ENCODE data around the gene SEC24B. TPM values are rescaled to one million over a fixed set of nuclear protein-coding genes. Genes with fewer than 3 reads are reported as not detected.

Gene SEC24B
- total RNA-seq, 1 donor from 2014 or later: 34.6 TPM

DNA sequence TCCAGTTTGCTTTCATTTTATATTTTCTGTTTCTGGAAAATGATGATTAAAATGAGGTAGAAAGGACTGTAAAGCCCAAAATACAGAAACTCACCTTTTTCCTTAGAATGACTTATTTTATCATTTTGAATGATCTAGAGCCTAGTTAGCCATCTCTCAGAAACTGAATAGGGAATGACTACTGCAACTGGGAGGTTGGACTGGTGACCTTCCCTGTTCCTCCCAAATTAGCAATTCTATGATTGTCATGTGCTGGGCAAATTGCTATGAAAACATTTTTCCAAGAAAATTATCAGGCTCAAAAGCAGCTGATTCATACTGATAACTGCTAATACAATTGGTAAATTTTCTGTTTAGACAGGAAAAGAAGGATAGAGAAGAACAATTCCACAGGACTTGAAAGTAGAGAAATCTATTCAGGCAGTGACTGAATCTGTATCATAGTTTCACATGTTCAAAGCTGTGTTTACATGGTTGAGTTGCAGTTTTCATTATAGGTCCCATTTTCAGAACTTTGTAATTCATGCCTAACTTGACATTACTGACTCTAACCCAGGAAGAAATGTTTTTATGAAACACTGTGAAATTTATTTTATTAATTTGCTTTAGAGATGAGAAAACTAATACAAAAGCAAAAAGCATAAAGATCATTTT lies 43.4 kb upstream of the SEC24B start:
- H3K27ac Mint-ChIP-seq (ENCODE audit: unreplicated experiment): no peak overlapping the region
- no peaks in the 10 kb centered on the region for H3K9me3 Mint-ChIP-seq (ENCODE audit: unreplicated experiment)
- H3K4me1 Mint-ChIP-seq (ENCODE audit: unreplicated experiment): peaks cover 5% of the 10 kb centered on the region
- H3K4me3 Mint-ChIP-seq (ENCODE audit: unreplicated experiment): no peak overlapping the region
- no peaks in the 10 kb centered on the region for H3K27me3 Mint-ChIP-seq (ENCODE audit: unreplicated experiment)
- H3K36me3 Mint-ChIP-seq (ENCODE audit: unreplicated experiment): no peaks in the 10 kb centered on the region
- TF ChIP-seq, protein P1, sequence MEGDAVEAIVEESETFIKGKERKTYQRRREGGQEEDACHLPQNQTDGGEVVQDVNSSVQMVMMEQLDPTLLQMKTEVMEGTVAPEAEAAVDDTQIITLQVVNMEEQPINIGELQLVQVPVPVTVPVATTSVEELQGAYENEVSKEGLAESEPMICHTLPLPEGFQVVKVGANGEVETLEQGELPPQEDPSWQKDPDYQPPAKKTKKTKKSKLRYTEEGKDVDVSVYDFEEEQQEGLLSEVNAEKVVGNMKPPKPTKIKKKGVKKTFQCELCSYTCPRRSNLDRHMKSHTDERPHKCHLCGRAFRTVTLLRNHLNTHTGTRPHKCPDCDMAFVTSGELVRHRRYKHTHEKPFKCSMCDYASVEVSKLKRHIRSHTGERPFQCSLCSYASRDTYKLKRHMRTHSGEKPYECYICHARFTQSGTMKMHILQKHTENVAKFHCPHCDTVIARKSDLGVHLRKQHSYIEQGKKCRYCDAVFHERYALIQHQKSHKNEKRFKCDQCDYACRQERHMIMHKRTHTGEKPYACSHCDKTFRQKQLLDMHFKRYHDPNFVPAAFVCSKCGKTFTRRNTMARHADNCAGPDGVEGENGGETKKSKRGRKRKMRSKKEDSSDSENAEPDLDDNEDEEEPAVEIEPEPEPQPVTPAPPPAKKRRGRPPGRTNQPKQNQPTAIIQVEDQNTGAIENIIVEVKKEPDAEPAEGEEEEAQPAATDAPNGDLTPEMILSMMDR (IDR thresholded peaks at IDR 0.05): no peak
- DNase-seq (ENCODE audit: extremely low spot score, unreplicated experiment): no peak

DNA sequence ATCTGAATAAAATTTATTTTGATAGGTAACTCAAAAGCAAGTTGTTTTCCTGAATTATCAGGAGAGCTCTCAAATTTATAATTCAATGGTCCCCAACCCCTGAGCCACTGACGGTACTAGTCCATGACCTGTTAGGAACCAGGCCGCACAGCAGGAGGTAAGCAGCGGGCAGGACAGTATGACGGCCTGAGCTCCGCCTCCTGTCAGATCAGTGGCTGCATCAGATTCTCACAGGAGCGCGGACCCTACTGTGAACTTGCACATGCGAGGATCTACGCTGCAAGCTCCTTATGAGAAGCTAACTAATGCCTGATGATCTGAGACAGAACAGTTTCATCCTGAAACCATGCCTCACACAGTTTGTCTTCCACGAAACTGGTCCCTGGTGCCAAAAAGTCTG lies 37.9 kb upstream of the SEC24B start:
- peaks cover 2% of the 10 kb centered on the region for H3K27me3 Mint-ChIP-seq (ENCODE audit: unreplicated experiment)
- no peak overlapping the region for H3K4me3 Mint-ChIP-seq (ENCODE audit: unreplicated experiment)
- H3K27ac Mint-ChIP-seq (ENCODE audit: unreplicated experiment): no peak overlapping the region
- TF ChIP-seq, protein P1 (IDR thresholded peaks at IDR 0.05): no peak
- no peaks in the 10 kb centered on the region for H3K4me1 Mint-ChIP-seq (ENCODE audit: unreplicated experiment)
- peak; percentile 62 for DNase-seq (ENCODE audit: extremely low spot score, unreplicated experiment)
- H3K9me3 Mint-ChIP-seq (ENCODE audit: unreplicated experiment): no peaks in the 10 kb centered on the region
- H3K36me3 Mint-ChIP-seq (ENCODE audit: unreplicated experiment): no peaks in the 10 kb centered on the region

DNA sequence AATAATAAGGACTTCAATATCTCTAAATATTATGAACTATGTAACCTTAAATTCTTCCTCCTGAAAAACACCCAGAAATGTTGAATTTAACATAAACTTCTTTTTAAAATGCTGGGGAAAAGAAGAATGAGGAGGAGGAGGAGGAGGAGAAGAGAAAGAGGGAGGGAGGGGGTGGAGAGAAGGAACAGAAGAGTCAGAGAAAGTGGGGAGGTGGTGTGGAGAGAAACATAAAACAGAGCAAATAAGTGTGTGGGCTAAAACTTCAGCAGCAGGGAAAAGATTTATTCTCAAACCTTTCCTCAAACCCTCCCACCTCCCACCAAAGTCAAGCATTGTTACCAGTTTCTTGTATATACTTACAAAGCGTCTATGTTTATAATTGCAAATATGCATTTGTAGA lies 34.7 kb upstream of the SEC24B start:
- Mint-ChIP-seq H3K4me3 (ENCODE audit: unreplicated experiment) (no peak overlapping the region), H3K4me1 (ENCODE audit: unreplicated experiment) (no peaks in the 10 kb centered on the region), H3K27ac (ENCODE audit: unreplicated experiment) (no peak overlapping the region), H3K36me3 (ENCODE audit: unreplicated experiment) (no peaks in the 10 kb centered on the region), H3K27me3 (ENCODE audit: unreplicated experiment) (peaks cover 2% of the 10 kb centered on the region), H3K9me3 (ENCODE audit: unreplicated experiment) (no peaks in the 10 kb centered on the region)
- DNase-seq (ENCODE audit: extremely low spot score, unreplicated experiment): no peak
- TF ChIP-seq, protein P1 (IDR thresholded peaks at IDR 0.05): no peak

DNA sequence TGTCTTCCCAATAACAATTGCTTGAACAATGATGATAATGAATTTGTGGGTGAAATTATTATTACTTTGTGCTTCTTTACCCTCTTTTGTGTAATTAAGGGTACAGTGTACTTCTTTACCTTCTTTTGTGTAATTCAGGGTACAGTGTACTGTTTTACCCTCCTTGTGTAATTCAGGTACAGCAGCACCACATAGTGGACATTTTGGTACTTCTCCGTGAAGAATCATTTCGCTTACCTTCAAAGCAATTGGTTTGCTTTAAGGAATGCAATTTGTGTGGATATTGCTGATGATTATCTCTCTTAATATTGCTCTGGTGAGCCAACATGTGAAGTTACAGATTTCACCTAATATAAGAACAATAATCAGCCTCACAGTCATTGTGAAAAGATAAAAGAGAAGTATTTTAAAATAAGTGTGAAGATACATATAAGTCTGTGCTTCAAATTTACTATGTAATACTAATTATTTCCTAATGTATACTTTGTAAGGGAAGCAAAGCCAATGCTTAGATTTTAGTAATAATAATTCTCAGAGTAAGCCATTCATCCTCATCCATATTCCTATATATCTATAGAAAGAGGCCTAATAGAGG lies 27.2 kb upstream of the SEC24B start:
- Mint-ChIP-seq H3K36me3 (ENCODE audit: unreplicated experiment) (peaks cover 2% of the 10 kb centered on the region), H3K27me3 (ENCODE audit: unreplicated experiment) (peaks cover 3% of the 10 kb centered on the region), H3K4me3 (ENCODE audit: unreplicated experiment) (no peak overlapping the region), H3K9me3 (ENCODE audit: unreplicated experiment) (no peaks in the 10 kb centered on the region), H3K4me1 (ENCODE audit: unreplicated experiment) (peaks cover 9% of the 10 kb centered on the region), H3K27ac (ENCODE audit: unreplicated experiment) (no peak overlapping the region)
- no peak for DNase-seq (ENCODE audit: extremely low spot score, unreplicated experiment)
- TF ChIP-seq, protein P1 (IDR thresholded peaks at IDR 0.05): peak; percentile 83

DNA sequence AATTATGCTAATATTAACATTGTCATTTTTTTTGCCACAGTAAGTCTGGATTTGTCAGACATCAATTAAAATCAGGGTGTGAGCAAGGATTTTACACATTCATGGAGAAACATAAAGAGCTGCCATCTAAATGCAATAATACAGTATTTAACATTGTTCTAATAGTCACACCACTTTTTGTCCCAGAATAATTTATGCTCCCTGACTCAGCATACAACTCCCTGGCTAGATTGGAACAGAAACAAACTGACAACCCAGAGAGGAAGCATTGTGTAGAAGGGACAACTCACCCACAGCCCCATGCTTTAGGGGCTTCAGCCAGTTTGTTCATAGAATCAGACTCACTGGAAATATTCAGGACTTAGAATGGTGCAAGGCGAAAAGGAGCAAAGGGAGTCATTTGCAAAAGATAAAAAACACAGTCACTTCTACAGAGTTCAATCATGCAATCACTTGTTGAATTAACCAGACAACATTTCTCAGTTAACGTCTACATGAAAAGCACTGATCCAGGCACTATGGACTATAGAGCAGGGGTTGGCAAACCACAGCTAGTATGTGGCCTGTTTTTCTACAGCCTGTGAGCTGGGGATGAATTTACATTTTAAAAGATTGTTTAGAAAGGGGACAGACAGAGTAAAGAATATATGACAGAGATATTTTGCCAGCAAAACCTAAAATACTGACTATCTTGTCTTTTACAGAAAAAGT lies 26.4 kb upstream of the SEC24B start:
- no peaks in the 10 kb centered on the region for H3K9me3 Mint-ChIP-seq (ENCODE audit: unreplicated experiment)
- DNase-seq (ENCODE audit: extremely low spot score, unreplicated experiment): no peak
- peaks cover 14% of the 10 kb centered on the region for H3K4me1 Mint-ChIP-seq (ENCODE audit: unreplicated experiment)
- TF ChIP-seq, protein P1 (IDR thresholded peaks at IDR 0.05): no peak
- no peak overlapping the region for H3K4me3 Mint-ChIP-seq (ENCODE audit: unreplicated experiment)
- H3K27ac Mint-ChIP-seq (ENCODE audit: unreplicated experiment): no peak overlapping the region
- peaks cover 2% of the 10 kb centered on the region for H3K36me3 Mint-ChIP-seq (ENCODE audit: unreplicated experiment)
- peaks cover 3% of the 10 kb centered on the region for H3K27me3 Mint-ChIP-seq (ENCODE audit: unreplicated experiment)

All from osteocyte (in vitro differentiated cells).